ENCODE results near the gene COX17. TPM values are rescaled to one million over a fixed set of nuclear protein-coding genes. Genes with fewer than 3 reads are reported as not detected.

The COX17 gene
- total RNA-seq, 1 donor from 2014 or later = 16.9 TPM

DNA sequence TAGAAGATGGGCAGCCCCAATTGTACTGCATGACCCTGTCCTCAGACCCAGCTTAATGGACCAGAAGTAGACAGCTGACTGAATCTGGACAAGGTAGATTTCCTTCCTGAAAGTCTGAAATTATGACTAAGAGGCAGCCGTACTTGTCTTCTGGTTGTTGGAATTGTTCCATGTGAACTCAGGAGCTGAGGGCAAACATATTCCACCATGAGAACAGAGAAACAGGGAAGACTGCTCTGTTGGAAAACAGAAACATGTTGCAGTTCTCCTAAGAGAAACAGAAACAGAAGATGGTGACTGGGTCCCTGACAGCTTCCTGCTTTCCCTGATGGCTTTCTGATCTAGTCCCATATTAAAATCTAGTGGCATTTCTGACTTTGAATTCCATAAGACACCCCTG is 41.0 kb downstream of the COX17 start:
- no peak overlapping the region for H3K27ac Mint-ChIP-seq (ENCODE audit: unreplicated experiment)
- peaks cover 5% of the 10 kb centered on the region for H3K4me1 Mint-ChIP-seq (ENCODE audit: unreplicated experiment)
- H3K9me3 Mint-ChIP-seq (ENCODE audit: unreplicated experiment) = no peaks in the 10 kb centered on the region
- H3K4me3 Mint-ChIP-seq (ENCODE audit: unreplicated experiment) = no peak overlapping the region
- H3K27me3 Mint-ChIP-seq (ENCODE audit: unreplicated experiment) = peaks cover 2% of the 10 kb centered on the region
- TF ChIP-seq, protein P1, sequence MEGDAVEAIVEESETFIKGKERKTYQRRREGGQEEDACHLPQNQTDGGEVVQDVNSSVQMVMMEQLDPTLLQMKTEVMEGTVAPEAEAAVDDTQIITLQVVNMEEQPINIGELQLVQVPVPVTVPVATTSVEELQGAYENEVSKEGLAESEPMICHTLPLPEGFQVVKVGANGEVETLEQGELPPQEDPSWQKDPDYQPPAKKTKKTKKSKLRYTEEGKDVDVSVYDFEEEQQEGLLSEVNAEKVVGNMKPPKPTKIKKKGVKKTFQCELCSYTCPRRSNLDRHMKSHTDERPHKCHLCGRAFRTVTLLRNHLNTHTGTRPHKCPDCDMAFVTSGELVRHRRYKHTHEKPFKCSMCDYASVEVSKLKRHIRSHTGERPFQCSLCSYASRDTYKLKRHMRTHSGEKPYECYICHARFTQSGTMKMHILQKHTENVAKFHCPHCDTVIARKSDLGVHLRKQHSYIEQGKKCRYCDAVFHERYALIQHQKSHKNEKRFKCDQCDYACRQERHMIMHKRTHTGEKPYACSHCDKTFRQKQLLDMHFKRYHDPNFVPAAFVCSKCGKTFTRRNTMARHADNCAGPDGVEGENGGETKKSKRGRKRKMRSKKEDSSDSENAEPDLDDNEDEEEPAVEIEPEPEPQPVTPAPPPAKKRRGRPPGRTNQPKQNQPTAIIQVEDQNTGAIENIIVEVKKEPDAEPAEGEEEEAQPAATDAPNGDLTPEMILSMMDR (IDR thresholded peaks at IDR 0.05; ENCODE audit: unreplicated experiment) = no peak
- H3K36me3 Mint-ChIP-seq (ENCODE audit: low read depth, unreplicated experiment) = no peaks in the 10 kb centered on the region
- no peak for DNase-seq (ENCODE audit: low spot score)

DNA sequence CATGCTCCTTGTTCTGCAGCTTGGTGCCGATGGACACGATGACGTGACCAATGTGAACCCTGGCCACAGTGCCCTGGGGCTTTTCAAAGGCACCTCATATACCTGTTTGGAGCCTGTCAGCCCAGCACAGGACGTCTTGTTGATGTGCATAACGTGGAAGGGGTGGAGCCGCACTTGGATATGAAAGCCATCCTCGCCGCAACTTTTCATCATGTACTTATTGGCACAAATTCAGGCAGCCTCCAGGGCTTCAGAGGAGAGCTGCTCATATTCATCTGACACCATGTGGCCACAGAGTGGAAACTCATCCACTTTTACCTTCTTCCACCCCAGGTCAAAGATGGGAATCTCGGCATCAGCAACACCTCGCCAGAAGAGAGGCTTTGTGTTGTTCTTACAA is 41.5 kb downstream of the COX17 start:
- Mint-ChIP-seq H3K36me3 (ENCODE audit: low read depth, unreplicated experiment) (no peaks in the 10 kb centered on the region), H3K27me3 (ENCODE audit: unreplicated experiment) (peaks cover 2% of the 10 kb centered on the region), H3K27ac (ENCODE audit: unreplicated experiment) (no peak overlapping the region), H3K9me3 (ENCODE audit: unreplicated experiment) (no peaks in the 10 kb centered on the region), H3K4me1 (ENCODE audit: unreplicated experiment) (peaks cover 5% of the 10 kb centered on the region), H3K4me3 (ENCODE audit: unreplicated experiment) (no peak overlapping the region)
- TF ChIP-seq, protein P1 (IDR thresholded peaks at IDR 0.05; ENCODE audit: unreplicated experiment) = no peak
- DNase-seq (ENCODE audit: low spot score) = no peak

DNA sequence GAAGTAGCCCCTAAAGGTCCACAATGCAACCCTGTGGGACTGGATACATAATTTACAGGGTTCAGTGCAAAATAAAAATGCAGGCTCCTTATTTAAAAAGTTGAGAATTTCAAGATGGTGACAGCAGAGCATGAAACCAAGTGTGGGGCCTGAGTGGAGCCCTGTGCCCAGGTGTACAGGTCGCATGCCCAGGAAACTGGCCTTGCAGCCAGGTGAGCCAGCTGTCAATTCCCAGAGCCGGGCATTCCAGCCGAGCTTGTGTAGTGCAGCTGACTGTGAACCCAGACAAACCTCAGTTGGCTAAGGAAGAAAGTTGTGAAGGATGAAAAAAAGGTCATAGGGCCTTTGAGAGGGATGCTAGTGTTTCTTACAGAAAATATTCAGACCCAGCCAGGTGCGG is 44.4 kb downstream of the COX17 start:
- no peaks in the 10 kb centered on the region for H3K9me3 Mint-ChIP-seq (ENCODE audit: unreplicated experiment)
- H3K4me3 Mint-ChIP-seq (ENCODE audit: unreplicated experiment) = no peak overlapping the region
- H3K27me3 Mint-ChIP-seq (ENCODE audit: unreplicated experiment) = no peaks in the 10 kb centered on the region
- no peak for DNase-seq (ENCODE audit: low spot score)
- no peaks in the 10 kb centered on the region for H3K4me1 Mint-ChIP-seq (ENCODE audit: unreplicated experiment)
- TF ChIP-seq, protein P1 (IDR thresholded peaks at IDR 0.05; ENCODE audit: unreplicated experiment) = no peak
- H3K36me3 Mint-ChIP-seq (ENCODE audit: low read depth, unreplicated experiment) = no peaks in the 10 kb centered on the region
- no peak overlapping the region for H3K27ac Mint-ChIP-seq (ENCODE audit: unreplicated experiment)

DNA sequence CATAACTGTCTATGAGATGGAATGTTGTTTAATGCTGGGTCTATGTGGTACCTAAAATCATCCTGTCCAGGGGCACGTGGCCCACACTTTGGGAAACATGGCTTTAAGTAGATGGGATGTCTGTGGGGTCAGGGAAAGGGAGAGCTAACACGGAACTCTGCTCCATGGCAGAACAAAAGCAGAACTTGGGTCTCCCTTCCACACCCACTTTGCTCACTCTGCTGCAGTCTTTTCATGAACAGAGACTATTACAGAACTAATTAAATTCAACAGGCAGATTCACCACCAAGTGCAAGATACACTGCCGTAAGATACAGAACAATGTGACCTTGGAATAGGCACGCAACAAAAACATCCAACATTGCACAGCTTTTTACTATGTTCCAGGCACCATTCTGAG is 45.0 kb downstream of the COX17 start:
- H3K27me3 Mint-ChIP-seq (ENCODE audit: unreplicated experiment) = no peaks in the 10 kb centered on the region
- TF ChIP-seq, protein P1 (IDR thresholded peaks at IDR 0.05; ENCODE audit: unreplicated experiment) = no peak
- no peaks in the 10 kb centered on the region for H3K9me3 Mint-ChIP-seq (ENCODE audit: unreplicated experiment)
- no peak overlapping the region for H3K27ac Mint-ChIP-seq (ENCODE audit: unreplicated experiment)
- no peak overlapping the region for H3K4me3 Mint-ChIP-seq (ENCODE audit: unreplicated experiment)
- H3K4me1 Mint-ChIP-seq (ENCODE audit: unreplicated experiment) = peaks cover 4% of the 10 kb centered on the region
- no peaks in the 10 kb centered on the region for H3K36me3 Mint-ChIP-seq (ENCODE audit: low read depth, unreplicated experiment)
- no peak for DNase-seq (ENCODE audit: low spot score)

DNA sequence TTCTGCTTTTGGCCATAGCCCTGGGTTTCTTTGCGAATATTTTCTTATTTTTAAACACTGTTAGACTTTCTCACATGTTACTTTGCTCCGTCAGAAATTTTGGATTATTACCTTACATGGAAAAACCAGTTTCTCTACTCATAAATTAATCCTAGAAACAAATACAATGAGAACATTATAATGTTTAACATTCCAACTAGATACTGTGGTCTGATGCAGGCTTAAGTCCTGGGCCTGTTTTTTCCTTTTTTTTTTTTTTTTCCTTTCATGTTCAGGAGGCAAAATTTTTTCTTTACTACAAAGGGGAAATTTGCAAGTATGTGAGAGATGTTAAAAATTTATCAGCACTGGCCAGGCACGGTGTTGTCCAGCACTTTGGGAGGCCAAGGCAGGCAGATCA is 45.7 kb downstream of the COX17 start:
- TF ChIP-seq, protein P1 (IDR thresholded peaks at IDR 0.05; ENCODE audit: unreplicated experiment) = no peak
- no peak for DNase-seq (ENCODE audit: low spot score)
- no peaks in the 10 kb centered on the region for H3K9me3 Mint-ChIP-seq (ENCODE audit: unreplicated experiment)
- no peak overlapping the region for H3K27ac Mint-ChIP-seq (ENCODE audit: unreplicated experiment)
- no peaks in the 10 kb centered on the region for H3K27me3 Mint-ChIP-seq (ENCODE audit: unreplicated experiment)
- no peak overlapping the region for H3K4me3 Mint-ChIP-seq (ENCODE audit: unreplicated experiment)
- no peaks in the 10 kb centered on the region for H3K36me3 Mint-ChIP-seq (ENCODE audit: low read depth, unreplicated experiment)
- peaks cover 5% of the 10 kb centered on the region for H3K4me1 Mint-ChIP-seq (ENCODE audit: unreplicated experiment)

Data from endothelial cell (in vitro differentiated cells).